ENCODE data around the gene FN3K.
A peak's percentile ranks its signal among the peaks of the same experiment; 100 is the strongest.
"Not testable (repeated sequence)": the region's sequence is repeated elsewhere in the genome, so short reads cannot be mapped to it uniquely, and the experiment has no call there.

Gene FN3K

GRCh38 chr17:82775001-82775823 lies 39.8 kb downstream of the FN3K start:
- Histone ChIP-seq H3K9me2 (replicated peaks; ENCODE audit: control insufficient read depth, low read length) (no peaks in the 10 kb centered on the region), H3F3A (ENCODE audit: control insufficient read depth, insufficient read depth) (peaks cover 4% of the 10 kb centered on the region; the same call in 1 of the 2 replicates), H3K79me2 (ENCODE audit: control insufficient read depth, low read length) (no peaks in the 10 kb centered on the region), H3K4me2 (ENCODE audit: low read length) (no peak overlapping the region), H4K20me1 (ENCODE audit: control insufficient read depth, insufficient read depth, low read depth, low read length) (no peaks in the 10 kb centered on the region), H3K4me1 (ENCODE audit: control insufficient read depth, low read length) (peaks cover 15% of the 10 kb centered on the region), H3K27me3 (ENCODE audit: control insufficient read depth, low read length) (no peaks in the 10 kb centered on the region), H3K9me3 (ENCODE audit: control insufficient read depth, insufficient read depth, low read length) (no peaks in the 10 kb centered on the region), H3K4me3 (ENCODE audit: low read length) (no peak overlapping the region), H3K27ac (ENCODE audit: low read depth, low read length) (no peak overlapping the region), H3K36me3 (ENCODE audit: control insufficient read depth, low read length) (peaks cover 31% of the 10 kb centered on the region)
- TF ChIP-seq EZH2phosphoT487 (IDR thresholded peaks at IDR 0.05; ENCODE audit: borderline replicate concordance, low read length), result no peak
- TF ChIP-seq CTCF (IDR thresholded peaks at IDR 0.05; ENCODE audit: low read depth, low read length, poor library complexity, severe bottlenecking), result peak; percentile 96

GRCh38 chr17:82776454-82776853 lies 41.0 kb downstream of the FN3K start:
- TF ChIP-seq EZH2phosphoT487 (IDR thresholded peaks at IDR 0.05; ENCODE audit: borderline replicate concordance, low read length), result no peak
- TF ChIP-seq CTCF (IDR thresholded peaks at IDR 0.05; ENCODE audit: low read depth, low read length, poor library complexity, severe bottlenecking), result no peak
- no peaks in the 10 kb centered on the region for H3K9me3 ChIP-seq (ENCODE audit: control insufficient read depth, insufficient read depth, low read length)
- H3K4me2 ChIP-seq (ENCODE audit: low read length), result no peak overlapping the region
- no peaks in the 10 kb centered on the region for H3K79me2 ChIP-seq (ENCODE audit: control insufficient read depth, low read length)
- H3K27ac ChIP-seq (ENCODE audit: low read depth, low read length), result no peak overlapping the region
- H3K4me3 ChIP-seq (ENCODE audit: low read length), result no peak overlapping the region
- H3K9me2 ChIP-seq (replicated peaks; ENCODE audit: control insufficient read depth, low read length), result no peaks in the 10 kb centered on the region
- H3K27me3 ChIP-seq (ENCODE audit: control insufficient read depth, low read length), result no peaks in the 10 kb centered on the region
- H3F3A ChIP-seq (ENCODE audit: control insufficient read depth, insufficient read depth), result peaks cover 4% of the 10 kb centered on the region; the same call in 1 of the 2 replicates
- H4K20me1 ChIP-seq (ENCODE audit: control insufficient read depth, insufficient read depth, low read depth, low read length), result no peaks in the 10 kb centered on the region
- peaks cover 15% of the 10 kb centered on the region for H3K4me1 ChIP-seq (ENCODE audit: control insufficient read depth, low read length)
- H3K36me3 ChIP-seq (ENCODE audit: control insufficient read depth, low read length), result peaks cover 30% of the 10 kb centered on the region

GRCh38 chr17:82777778-82778375 lies 42.5 kb downstream of the FN3K start:
- H4K20me1 ChIP-seq (ENCODE audit: control insufficient read depth, insufficient read depth, low read depth, low read length), result not testable (repeated sequence)

More at GRCh38 chr17:82777778-82778375, 42.5 kb downstream of the FN3K start:
- peaks cover 30% of the 10 kb centered on the region for H3K36me3 ChIP-seq (ENCODE audit: control insufficient read depth, low read length)
- H3F3A ChIP-seq (ENCODE audit: control insufficient read depth, insufficient read depth); H3K4me2 ChIP-seq (ENCODE audit: low read length); H3K27me3 ChIP-seq (ENCODE audit: control insufficient read depth, low read length); H3K9me2 ChIP-seq (replicated peaks; ENCODE audit: control insufficient read depth, low read length); H3K27ac ChIP-seq (ENCODE audit: low read depth, low read length); H3K4me3 ChIP-seq (ENCODE audit: low read length); H3K9me3 ChIP-seq (ENCODE audit: control insufficient read depth, insufficient read depth, low read length); H3K79me2 ChIP-seq (ENCODE audit: control insufficient read depth, low read length): not testable (repeated sequence)
- peaks cover 19% of the 10 kb centered on the region for H3K4me1 ChIP-seq (ENCODE audit: control insufficient read depth, low read length)
- TF ChIP-seq CTCF (IDR thresholded peaks at IDR 0.05; ENCODE audit: low read depth, low read length, poor library complexity, severe bottlenecking), result peak; percentile 11
